Skin epidermis (tissue), 12 donors: ENCODE measurements around the gene ATP11A.
"Not testable (repeated sequence)": the region's sequence is repeated elsewhere in the genome, so short reads cannot be mapped to it uniquely, and the experiment has no call there.

Experiments
- H3K27ac ChIP-seq, 21 experiments: fragments of 200-600 bp; sonication (generic) in 11 of 21; one replicate each; pipeline ENCODE4 v1.5.0; 2020; ENCODE audit warnings: mild to moderate bottlenecking in 3 of 21, inconsistent platforms in 2 of 21, moderate library complexity in 2 of 21
- H3K4me3 ChIP-seq, 7 experiments: fragments of 200-600 bp; sonication (generic) in 2 of 7; one replicate each; pipeline ENCODE4 v1.5.0; 2020; ENCODE audit warnings: inconsistent platforms in 2 of 7, mild to moderate bottlenecking in 2 of 7, moderate library complexity in 1 of 7

ATP11A gene

GRCh38 chr13:112879283-112879833, 189.5 kb downstream of the ATP11A start:
- Histone ChIP-seq H3K27ac (no peak overlapping the region), H3K4me3 (no peak overlapping the region)

- no peak overlapping the region for H3K4me3 ChIP-seq
- H3K27ac ChIP-seq = no peak overlapping the region
Observed at GRCh38 chr13:112880221-112880641, 190.4 kb downstream of the ATP11A start.

- H3K4me3 ChIP-seq = no peak overlapping the region
- no peak overlapping the region for H3K27ac ChIP-seq
Observed at GRCh38 chr13:112880976-112881540, 191.2 kb downstream of the ATP11A start.

- Histone ChIP-seq H3K27ac (no peak overlapping the region), H3K4me3 (no peak overlapping the region)
Observed at GRCh38 chr13:112881656-112882554, 192.1 kb downstream of the ATP11A start.

- Histone ChIP-seq H3K4me3 (no peak overlapping the region), H3K27ac (no peak overlapping the region)
Observed at GRCh38 chr13:112882555-112883024, 192.8 kb downstream of the ATP11A start.

- Histone ChIP-seq H3K27ac (no peak overlapping the region), H3K4me3 (no peak overlapping the region)
Observed at GRCh38 chr13:112883241-112883945, 193.6 kb downstream of the ATP11A start.

GRCh38 chr13:112884700-112885099, 194.9 kb downstream of the ATP11A start:
- not testable (repeated sequence) for H3K27ac ChIP-seq, H3K4me3 ChIP-seq

GRCh38 chr13:112885242-112885781, 195.5 kb downstream of the ATP11A start:
- Histone ChIP-seq H3K27ac (no peak overlapping the region), H3K4me3 (no peak overlapping the region)

- no peak overlapping the region for H3K4me3 ChIP-seq
Observed at GRCh38 chr13:112885782-112886268, 196.0 kb downstream of the ATP11A start.

GRCh38 chr13:112887151-112887550, 197.3 kb downstream of the ATP11A start:
- Histone ChIP-seq H3K4me3 (no peak overlapping the region), H3K27ac (no peak overlapping the region)

More at GRCh38 chr13:112885782-112886268, 196.0 kb downstream of the ATP11A start:
- H3K27ac ChIP-seq = no peak overlapping the region

GRCh38 chr13:112887557-112887991, 197.7 kb downstream of the ATP11A start:
- H3K27ac ChIP-seq = no peak overlapping the region
- H3K4me3 ChIP-seq = no peak overlapping the region

GRCh38 chr13:112888238-112889111, 198.6 kb downstream of the ATP11A start:
- Histone ChIP-seq H3K4me3 (no peak overlapping the region), H3K27ac (no peak overlapping the region)

- no peak overlapping the region for H3K27ac ChIP-seq
- no peak overlapping the region for H3K4me3 ChIP-seq
Observed at GRCh38 chr13:112889351-112890290, 199.8 kb downstream of the ATP11A start.

GRCh38 chr13:112890316-112891145, 200.7 kb downstream of the ATP11A start:
- H3K4me3 ChIP-seq = no peak overlapping the region

GRCh38 chr13:112891477-112892401, 201.9 kb downstream of the ATP11A start:
- H3K27ac ChIP-seq = no peak overlapping the region

More at GRCh38 chr13:112890316-112891145, 200.7 kb downstream of the ATP11A start:
- no peak overlapping the region for H3K27ac ChIP-seq

More at GRCh38 chr13:112891477-112892401, 201.9 kb downstream of the ATP11A start:
- no peak overlapping the region for H3K4me3 ChIP-seq
